ENCODE measurements around the gene EEF2KMT. TPM values are rescaled to one million over a fixed set of nuclear protein-coding genes. Genes with fewer than 3 reads are reported as not detected.
A peak's percentile ranks its signal among the peaks of the same experiment; 100 is the strongest.

EEF2KMT gene
- total and polyA plus RNA-seq, 8 donors = 2.5 to 9.9 (median 6.5) TPM; not detected in 2

- Histone ChIP-seq H3K36me3 (peaks cover 0 to 17% (median 10%) of the 10 kb centered on the region in 4 donors), H3K27me3 (no peaks in the 10 kb centered on the region), H3K4me1 (peaks cover 22 to 40% (median 38%) of the 10 kb centered on the region in 4 donors), H3K4me3 (no peak overlapping the region), H3K9me3 (no peaks in the 10 kb centered on the region), H3K27ac (no peak overlapping the region)
- no peak for DNase-seq
- no peak for TF ChIP-seq CTCF (IDR thresholded peaks at IDR 0.05)
- no peak for TF ChIP-seq POLR2A (IDR thresholded peaks at IDR 0.05)
- no peak for TF ChIP-seq EP300 (IDR thresholded peaks at IDR 0.05)
- TF ChIP-seq POLR2AphosphoS5 (IDR thresholded peaks at IDR 0.05) = no peak
- 91 to 97% (median 93%) methylated on average over 8 to 9 of the region's 9 CpGs for WGBS, 5 donors
- intact Hi-C loops (cut with DNase I; ENCODE audit: low total_unique reads) = no loop called here
These were observed 27.7 kb downstream of the EEF2KMT start for GRCh38 chr16:5069854-5070253.

DNA sequence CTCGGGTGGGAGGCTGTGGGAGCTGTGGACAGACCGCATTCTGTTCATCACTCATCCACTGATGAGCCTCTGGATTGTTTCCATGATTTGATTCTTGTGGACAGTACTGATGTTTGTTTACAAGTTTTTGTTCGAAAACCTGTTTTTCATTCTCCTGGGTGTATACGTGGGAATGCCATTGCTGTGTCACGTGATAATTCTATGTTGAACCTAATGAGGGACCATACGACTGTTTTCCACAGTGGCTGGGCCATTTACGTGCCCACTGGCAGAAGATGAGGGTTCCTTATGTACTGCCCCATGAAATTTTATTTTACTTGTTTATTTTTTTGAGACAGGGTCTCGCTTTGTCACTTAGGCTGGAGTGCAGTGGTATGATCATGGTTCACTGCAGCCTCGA is 28.5 kb downstream of the EEF2KMT start:
- WGBS, 5 donors = 83 to 87% (median 86%) methylated on average over 9 of the region's 9 CpGs
- peaks cover 23 to 48% (median 44%) of the 10 kb centered on the region in 4 donors for H3K4me1 ChIP-seq
- no peaks in the 10 kb centered on the region for H3K9me3 ChIP-seq
- no peak for TF ChIP-seq POLR2AphosphoS5 (IDR thresholded peaks at IDR 0.05)
- DNase-seq = no peak
- peaks cover 0 to 9% (median 3%) of the 10 kb centered on the region in 4 donors for H3K36me3 ChIP-seq
- H3K27me3 ChIP-seq = no peaks in the 10 kb centered on the region
- no peak overlapping the region for H3K27ac ChIP-seq
- intact Hi-C loops (cut with DNase I; ENCODE audit: low total_unique reads) = no loop called here
- no peak overlapping the region for H3K4me3 ChIP-seq

DNA sequence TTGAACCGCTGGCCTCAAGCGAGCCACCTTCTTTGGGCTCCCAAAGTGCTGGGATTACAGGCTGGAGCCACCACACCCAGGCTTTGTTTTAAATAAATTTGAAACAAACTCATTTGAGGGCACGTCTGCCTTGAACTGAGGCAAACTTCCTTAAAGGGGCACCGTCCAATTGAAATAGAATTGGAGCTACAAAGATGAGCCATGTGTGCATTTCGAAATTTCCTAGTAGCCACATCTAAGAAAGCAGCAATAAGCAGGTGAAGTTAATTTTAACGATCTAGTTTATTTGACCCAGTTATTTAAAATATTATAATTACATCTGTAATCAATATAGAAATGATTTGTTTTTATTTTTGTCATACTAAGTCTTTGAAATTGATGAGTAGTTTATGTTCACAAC is 31.1 kb downstream of the EEF2KMT start:
- Histone ChIP-seq H3K4me1 (peaks cover 17 to 31% (median 26%) of the 10 kb centered on the region in 4 donors), H3K27me3 (no peaks in the 10 kb centered on the region), H3K36me3 (peaks cover 0 to 9% (median 5%) of the 10 kb centered on the region in 4 donors), H3K27ac (peak overlapping the region in 1 of 5 donors; percentile 68), H3K9me3 (no peaks in the 10 kb centered on the region), H3K4me3 (no peak overlapping the region)
- WGBS, 5 donors = 63 to 77% (median 69%) methylated on average over 6 of the region's 6 CpGs
- intact Hi-C loops (cut with DNase I; ENCODE audit: low total_unique reads) = no loop called here
- TF ChIP-seq CTCF (IDR thresholded peaks at IDR 0.05) (no peak), POLR2A (IDR thresholded peaks at IDR 0.05) (no peak), POLR2AphosphoS5 (IDR thresholded peaks at IDR 0.05) (no peak), EP300 (IDR thresholded peaks at IDR 0.05) (no peak)
- DNase-seq = no peak

GRCh38 chr16:5065813-5066212 is 31.8 kb downstream of the EEF2KMT start, which contains the start of gene C16orf89:
TSS of gene C16orf89 (minus strand) at chr16:5065956. CDS start at chr16:5065908, 48 bp downstream.
- peak; percentile 46 to 48 for DNase-seq

GRCh38 chr16:5065326-5065725 is 32.3 kb downstream of the EEF2KMT start:
- Histone ChIP-seq H3K4me1 (peaks cover 12 to 24% (median 20%) of the 10 kb centered on the region in 4 donors), H3K27ac (peak overlapping the region; percentile 41 to 73 (median 68)), H3K9me3 (no peaks in the 10 kb centered on the region), H3K27me3 (no peaks in the 10 kb centered on the region), H3K36me3 (peaks cover 0 to 12% (median 6%) of the 10 kb centered on the region in 4 donors), H3K4me3 (peak overlapping the region; percentile 25 to 39 (median 30))
- 9 to 39% (median 22%) methylated on average over 7 to 8 of the region's 8 CpGs for WGBS, 5 donors
- intact Hi-C loops (cut with DNase I; ENCODE audit: low total_unique reads) = no loop called here
- DNase-seq = peak in 1 of 2 donors; percentile 28
- TF ChIP-seq POLR2A (IDR thresholded peaks at IDR 0.05) = no peak
- TF ChIP-seq POLR2AphosphoS5 (IDR thresholded peaks at IDR 0.05) = no peak
- TF ChIP-seq CTCF (IDR thresholded peaks at IDR 0.05) = no peak
- no peak for TF ChIP-seq EP300 (IDR thresholded peaks at IDR 0.05)

More at GRCh38 chr16:5065813-5066212, 31.8 kb downstream of the EEF2KMT start, which contains the start of gene C16orf89:
- Histone ChIP-seq H3K4me1 (peaks cover 12 to 24% (median 20%) of the 10 kb centered on the region in 4 donors), H3K27me3 (no peaks in the 10 kb centered on the region), H3K4me3 (peak within 1 kb of the TSS; percentile 25 to 39 (median 30)), H3K9me3 (no peaks in the 10 kb centered on the region), H3K27ac (peak within 1 kb of the TSS; percentile 41 to 73 (median 68)), H3K36me3 (peaks cover 0 to 11% (median 5%) of the 10 kb centered on the region in 4 donors)
- TF ChIP-seq POLR2AphosphoS5 (IDR thresholded peaks at IDR 0.05) = no peak
- TF ChIP-seq EP300 (IDR thresholded peaks at IDR 0.05) = no peak
- WGBS, 5 donors = 19 to 36% (median 25%) methylated on average over 8 to 10 of the region's 10 CpGs
- intact Hi-C loops (cut with DNase I; ENCODE audit: low total_unique reads) = no loop called here
